Psoas muscle (tissue), 8 donors: Measurements from ENCODE around the gene CHD6. TPM values are rescaled to one million over a fixed set of nuclear protein-coding genes. Genes with fewer than 3 reads are reported as not detected.

Source experiments
- ATAC-seq, 4 donors: fragments of 200-7000 bp; cut with Tn5 transposase; one replicate each; pipeline ENCODE4 v1.9.1; 2020; ENCODE audit warnings: moderate library complexity in 3 of 4, mild to moderate bottlenecking in 2 of 4
- DNase-seq, 2 donors: peaks; one replicate each; pipeline ENCODE4 v3.0.0-alpha.2; 2020
- H3K27ac ChIP-seq: fragments of 200-600 bp; one replicate; pipeline ENCODE4 v1.8.0; 2022
- H3K27me3 ChIP-seq, 3 donors: fragments of 200-600 bp in 1 of 3; one replicate each; pipeline versions ENCODE4 v1.6.1 to v1.8.0; 2013 to 2022; ENCODE audit warnings: low read length in 2 of 3, mild to moderate bottlenecking in 2 of 3, moderate library complexity in 1 of 3; ENCODE audit not compliant: insufficient read depth in 3 of 3
- H3K36me3 ChIP-seq, 2 donors: fragments of 200-600 bp in 1 of 2; one replicate each; pipeline versions ENCODE4 v1.6.1 to v1.8.0; 2013 to 2022; ENCODE audit warnings: low read depth in 1 of 2, mild to moderate bottlenecking in 1 of 2, moderate library complexity in 1 of 2; ENCODE audit not compliant: insufficient read depth in 1 of 2
- H3K4me1 ChIP-seq: fragments of 200-600 bp; one replicate; pipeline ENCODE4 v1.8.0; 2022
- H3K4me3 ChIP-seq: fragments of 200-600 bp; one replicate; pipeline ENCODE4 v1.8.0; 2022; ENCODE audit warnings: mild to moderate bottlenecking
- H3K9me3 ChIP-seq: fragments of 200-600 bp; one replicate; pipeline ENCODE4 v1.8.0; 2022
- CTCF ChIP-seq: fragments of 200-600 bp; IDR thresholded peaks from one replicate; pipeline ENCODE4 v1.8.0; 2022; ENCODE audit warnings: antibody characterized with exemption
- WGBS, 3 donors: extraction: QIAGEN DNeasy Blood & Tissue Kit; methylation state at CpG; one replicate each; pipeline versions ENCODE4 v1.1.6 to v1.1.7; 2013; 5-methylcytosine and 5-hydroxymethylcytosine counted together
- intact Hi-C, 2 donors: fragments of 100-400 bp; cut with DNase I; formaldehyde crosslinking; loops; one replicate each; pipeline versions ENCODE4 v1.11.0 to v1.14.2; 2022
- polyA plus RNA-seq, 3 donors: library from polyadenylated mRNA; stranded (reverse); fragments of 200-250 nt; gene quantifications; one replicate each; pipeline ENCODE4 v1.2.3, GENCODE V29; 2013
- total RNA-seq, 4 donors: library from RNA; stranded (reverse); fragmentation: NEBNext Ultra II Directional in 2 of 4; extraction: Animal tissue kit (Norgen Biotek cat#: 25700) in 2 of 4; gene quantifications; one replicate each; pipeline versions ENCODE4 v1.2.1 to v1.2.4, GENCODE V29; 2021 to 2023
- donor health status: healthy with polysubstance abuse.
- donor health status: DM: no; HTN: no; CAD: no; lungs with moderate emphysema.
- donor health status: Bipolar disorder and iron deficiency.
- donor health status: healthy.
- donor health status: DM: yes; HTN: yes; CAD: no.
- donor health status: DM: no; HTN: no; CAD: no.
- donor health status: DM: no; HTN: no; CAD: no.
- donor health status: DM: yes; HTN: yes; CAD: no.

The CHD6 gene
- total and polyA plus RNA-seq, 7 donors = 1.7 to 30.4 (median 17.2) TPM

DNA sequence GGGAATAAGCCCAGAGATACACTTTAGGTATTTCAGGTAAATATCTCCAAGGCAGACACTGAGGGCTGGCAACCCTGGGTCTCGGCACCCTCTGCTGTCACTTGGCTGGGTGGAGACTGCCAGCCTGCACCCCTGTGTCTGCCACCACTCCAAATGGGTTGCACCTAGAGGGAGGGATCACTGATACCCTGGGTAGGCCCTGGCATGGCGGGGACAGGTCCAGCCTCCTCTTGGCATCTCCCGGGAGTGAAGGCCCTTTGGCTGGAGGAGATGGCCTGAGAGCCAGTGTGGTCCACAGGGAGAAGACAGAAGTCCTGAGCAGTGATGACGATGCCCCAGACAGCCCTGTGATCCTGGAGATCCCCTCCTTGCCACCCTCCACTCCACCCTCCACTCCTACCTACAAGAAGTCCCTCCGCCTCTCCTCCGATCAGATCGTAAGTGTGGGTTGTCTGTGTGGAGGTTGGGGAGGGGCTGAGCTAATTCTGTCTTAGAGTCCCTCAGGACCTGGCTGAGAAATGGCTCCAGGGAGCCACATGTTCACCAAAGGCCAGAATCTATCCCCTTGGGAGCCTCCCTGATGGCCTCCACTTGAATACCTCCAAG lies 262.5 kb downstream of the CHD6 start:
- Histone ChIP-seq H3K27me3 (no peaks in the 10 kb centered on the region), H3K36me3 (no peaks in the 10 kb centered on the region), H3K4me3 (no peak overlapping the region), H3K9me3 (no peaks in the 10 kb centered on the region), H3K4me1 (no peaks in the 10 kb centered on the region), H3K27ac (no peak overlapping the region)
- no peak for TF ChIP-seq CTCF
- DNase-seq (peak in 1 of 2 donors; percentile 30), ATAC-seq (no peak)
- 73 to 85% (median 77%) methylated on average over 6 to 7 of the region's 7 CpGs for WGBS, 3 donors
- intact Hi-C loops = no loop called here

- Histone ChIP-seq H3K4me3 (no peak overlapping the region), H3K27me3 (no peaks in the 10 kb centered on the region), H3K9me3 (no peaks in the 10 kb centered on the region), H3K4me1 (no peaks in the 10 kb centered on the region), H3K36me3 (no peaks in the 10 kb centered on the region), H3K27ac (no peak overlapping the region)
- intact Hi-C loops = no loop called here
- 97 to 100% (median 100%) methylated on average over 3 of the region's 3 CpGs for WGBS, 3 donors
- ATAC-seq = no peak
- no peak for TF ChIP-seq CTCF
- DNase-seq = no peak
Measured at GRCh38 chr20:41355192-41355591, 263.0 kb downstream of the CHD6 start.

GRCh38 chr20:41353530-41353929 lies 264.6 kb downstream of the CHD6 start:
- ATAC-seq = peak in 2 of 4 donors; percentile 42 to 65
- no peak for DNase-seq
- H3K36me3 ChIP-seq = no peaks in the 10 kb centered on the region

GRCh38 chr20:41352666-41353065 lies 265.5 kb downstream of the CHD6 start:
- no peaks in the 10 kb centered on the region for H3K9me3 ChIP-seq
- no peak for DNase-seq
- intact Hi-C loops = no loop called here

More at GRCh38 chr20:41353530-41353929, 264.6 kb downstream of the CHD6 start:
- intact Hi-C loops = no loop called here
- Histone ChIP-seq H3K4me3 (no peak overlapping the region), H3K27me3 (no peaks in the 10 kb centered on the region), H3K27ac (no peak overlapping the region), H3K4me1 (peaks cover 4% of the 10 kb centered on the region), H3K9me3 (no peaks in the 10 kb centered on the region)
- TF ChIP-seq CTCF = no peak

More at GRCh38 chr20:41352666-41353065, 265.5 kb downstream of the CHD6 start:
- Histone ChIP-seq H3K4me1 (peaks cover 7% of the 10 kb centered on the region), H3K36me3 (no peaks in the 10 kb centered on the region), H3K4me3 (no peak overlapping the region), H3K27me3 (no peaks in the 10 kb centered on the region), H3K27ac (no peak overlapping the region)
- WGBS, 3 donors = 84 to 90% (median 88%) methylated on average over 5 of the region's 5 CpGs
- TF ChIP-seq CTCF = no peak
- no peak for ATAC-seq
